ENCODE data around the gene ZNF358.

ZNF358 gene

GRCh38 chr19:7559102-7559501 lies 43.2 kb downstream of the ZNF358 start:
- DNase-seq (ENCODE audit: low read depth): no peak

GRCh38 chr19:7560255-7560654 lies 44.4 kb downstream of the ZNF358 start:
- no peak for DNase-seq (ENCODE audit: low read depth)

- DNase-seq (ENCODE audit: low read depth): no peak
Observed at GRCh38 chr19:7561325-7561724, 45.4 kb downstream of the ZNF358 start.

GRCh38 chr19:7562646-7563393 lies 46.9 kb downstream of the ZNF358 start:
- no peak for DNase-seq (ENCODE audit: low read depth)

- DNase-seq (ENCODE audit: low read depth): no peak
Observed at GRCh38 chr19:7564866-7565265, 49.0 kb downstream of the ZNF358 start.

GRCh38 chr19:7565332-7565731 lies 49.4 kb downstream of the ZNF358 start:
- DNase-seq (ENCODE audit: low read depth): no peak
